HCT116 (cell line): ENCODE results near the gene ELAPOR2. TPM values are rescaled to one million over a fixed set of nuclear protein-coding genes. Genes with fewer than 3 reads are reported as not detected.

Experiments used
- ATAC-seq: fragments of 200-7000 bp; cut with Tn5 transposase; 2 replicates; pipeline ENCODE4 v1.9.1; 2020; ENCODE audit warnings: mild to moderate bottlenecking, moderate library complexity
- BruUV-seq: library from RNA; stranded (reverse); fragments of 400-500 nt; replicated peaks from 2 replicates; lab custom pipeline; 2021; lab: Mats Ljungman, UMichigan
- CTCF ChIA-PET: fragments of 300-600 bp; sonication (Branson Sonifier 250); formaldehyde crosslinking; loops from one replicate; lab custom pipeline; 2021; ENCODE audit warnings: antibody characterized with exemption; lab: Charles Lee
- POLR2A ChIA-PET: fragments of 300-600, 350-600 bp; sonication (Branson Sonifier 250); formaldehyde crosslinking; loops from one replicate; lab custom pipeline; 2021; ENCODE audit warnings: antibody characterized with exemption; lab: Charles Lee
- RAD21 ChIA-PET, 2 experiments: fragments of 300-600 bp; sonication (Branson Sonifier 250); formaldehyde crosslinking; loops; one replicate each; lab custom pipeline; 2023; ENCODE audit warnings: low total read pairs in 2 of 2; ENCODE audit not compliant: uncharacterized antibody in 2 of 2, unreplicated experiment in 2 of 2, low non-redundant PET in 1 of 2; lab: Charles Lee
- DNase-seq: peaks from one replicate; pipeline ENCODE4 v3.0.0-alpha.2; 2010; ENCODE audit warnings: low read depth, low spot score
- H2AFZ ChIP-seq: fragments of 200-600 bp; shearing (Covaris generic), sonication (generic); 2 replicates; pipeline ENCODE4 v1.6.1; 2017; ENCODE audit warnings: low read depth, mixed run types, mixed read lengths, antibody characterized with exemption, low read length; ENCODE audit not compliant: poor library complexity, severe bottlenecking
- H3K27ac ChIP-seq: 2 replicates; pipeline ENCODE4 v1.5.1; 2012; ENCODE audit warnings: low read depth, low read length
- H3K27me3 ChIP-seq: fragments of 200-600 bp; sonication (generic); 2 replicates; pipeline ENCODE4 v1.6.1; 2016; ENCODE audit warnings: mixed run types, low read length, mixed read lengths; ENCODE audit not compliant: insufficient read depth
- H3K36me3 ChIP-seq, 2 experiments: fragments of 200-500 bp in 1 of 2; fragments of 200-600 bp in 1 of 2; sonication (Bioruptor generic) in 1 of 2; sonication (generic) in 1 of 2; 2 replicates each; pipeline versions ENCODE4 v1.5.1 to v1.6.1; 2014 to 2016; ENCODE audit warnings: low read length in 2 of 2, inconsistent platforms in 1 of 2, mixed read lengths in 1 of 2, mixed run types in 1 of 2; ENCODE audit not compliant: insufficient read depth in 2 of 2, control insufficient read depth in 1 of 2
- H3K4me1 ChIP-seq, 2 experiments: fragments of 200-600 bp in 1 of 2; sonication (generic) in 1 of 2; 2 replicates each; pipeline versions ENCODE4 v1.5.1 to v1.6.1; 2012 to 2017; ENCODE audit warnings: low read length in 2 of 2, inconsistent platforms in 1 of 2, mild to moderate bottlenecking in 1 of 2, mixed read lengths in 1 of 2, mixed run types in 1 of 2, moderate library complexity in 1 of 2; ENCODE audit not compliant: insufficient read depth in 2 of 2, control insufficient read depth in 1 of 2
- H3K4me2 ChIP-seq: fragments of 200-600 bp; sonication (generic); 2 replicates; pipeline ENCODE4 v1.6.1; 2017; ENCODE audit warnings: mixed run types, low read length, mixed read lengths
- H3K4me3 ChIP-seq, 2 experiments: fragments of 200-600 bp in 1 of 2; sonication (generic) in 1 of 2; replicated peaks in 1 of 2; 2 replicates each; pipeline ENCODE4 v1.5.1; 2011 to 2016; ENCODE audit warnings: low read length in 2 of 2, control low read depth in 1 of 2, low read depth in 1 of 2, mild to moderate bottlenecking in 1 of 2, mixed read lengths in 1 of 2, mixed run types in 1 of 2
- H3K79me2 ChIP-seq: fragments of 200-600 bp; sonication (generic); 2 replicates; pipeline ENCODE4 v1.6.1; 2017; ENCODE audit warnings: mild to moderate bottlenecking, mixed run types, low read length, moderate library complexity, mixed read lengths; ENCODE audit not compliant: insufficient read depth
- H3K9ac ChIP-seq: fragments of 200-600 bp; sonication (generic); 2 replicates; pipeline ENCODE4 v1.6.1; 2016; ENCODE audit warnings: low read length, mixed read lengths
- H3K9me2 ChIP-seq: fragments of 200-600 bp; sonication (generic), shearing (Covaris generic); 2 replicates; pipeline ENCODE4 v1.6.1; 2017; ENCODE audit warnings: mixed run types, mild to moderate bottlenecking, moderate library complexity; ENCODE audit not compliant: insufficient read depth
- H3K9me3 ChIP-seq, 2 experiments: fragments of 200-500 bp in 1 of 2; fragments of 200-600 bp in 1 of 2; sonication (Bioruptor generic) in 1 of 2; sonication (generic) in 1 of 2; 2 replicates each; pipeline ENCODE4 v1.6.1; 2014 to 2017; ENCODE audit warnings: low read length in 2 of 2, mixed read lengths in 2 of 2, inconsistent platforms in 1 of 2, low read depth in 1 of 2, mild to moderate bottlenecking in 1 of 2, mixed run types in 1 of 2, moderate library complexity in 1 of 2; ENCODE audit not compliant: control insufficient read depth in 1 of 2, insufficient read depth in 1 of 2
- H4K20me1 ChIP-seq: fragments of 200-600 bp; sonication (generic), shearing (Covaris generic); 2 replicates; pipeline ENCODE4 v1.6.1; 2017; ENCODE audit warnings: mixed run types, mild to moderate bottlenecking, moderate library complexity; ENCODE audit not compliant: insufficient read depth
- EZH2phosphoT487 ChIP-seq: fragments of 200-600 bp; IDR thresholded peaks from 2 replicates; pipeline ENCODE4 v1.6.1; 2018; ENCODE audit warnings: antibody characterized with exemption, borderline replicate concordance
- SP1 ChIP-seq: IDR thresholded peaks from 2 replicates; pipeline ENCODE4 v1.6.1; 2012; ENCODE audit warnings: low read depth
- SRF ChIP-seq: IDR thresholded peaks from 2 replicates; pipeline ENCODE4 v1.6.1; 2012; ENCODE audit warnings: low read depth
- ZFX ChIP-seq: fragments of 450-650 bp; IDR thresholded peaks from 2 replicates; pipeline ENCODE4 v1.6.1; 2017
- intact Hi-C: fragments of 100-400 bp; cut with micrococcal nuclease; formaldehyde crosslinking; loops from 2 replicates; pipeline ENCODE4 v1.10.0; 2022
- total RNA-seq: library from RNA; stranded (reverse); gene quantifications from one replicate; pipeline ENCODE4 v1.2.1, GENCODE V29; 2021; ENCODE audit not compliant: unreplicated experiment
- TF ChIP-seq, protein P1 (sequence below), 3 experiments: fragments of 200-600 bp in 1 of 3; sonication (generic) in 1 of 3; IDR thresholded peaks in 2 of 3; conservative IDR thresholded peaks in 1 of 3; 2 replicates each; pipeline ENCODE4 v1.5.1; 2012 to 2017; ENCODE audit warnings: low read depth in 2 of 3, low read length in 2 of 3, antibody characterized with exemption in 1 of 3, borderline replicate concordance in 1 of 3, control low read depth in 1 of 3, mild to moderate bottlenecking in 1 of 3, mixed read lengths in 1 of 3, mixed run types in 1 of 3, moderate library complexity in 1 of 3; ENCODE audit not compliant: insufficient read depth in 1 of 3

Gene ELAPOR2
- total RNA-seq, 1 experiment from 2014 or later, result 26.0 TPM

GRCh38 chr7:87075671-87076404 is 16.4 kb upstream of the ELAPOR2 start:
- no peaks in the 10 kb centered on the region for H3K9me2 ChIP-seq
- DNase-seq (no peak), ATAC-seq (no peak)
- ChIA-PET CTCF (no interaction called here), RAD21 (no interaction called here), POLR2A (no interaction called here)
- no peaks in the 10 kb centered on the region for H4K20me1 ChIP-seq
- no peaks in the 10 kb centered on the region for H3K4me1 ChIP-seq
- TF ChIP-seq SRF (no peak), SP1 (no peak), EZH2phosphoT487 (no peak)
- TF ChIP-seq, protein P1, sequence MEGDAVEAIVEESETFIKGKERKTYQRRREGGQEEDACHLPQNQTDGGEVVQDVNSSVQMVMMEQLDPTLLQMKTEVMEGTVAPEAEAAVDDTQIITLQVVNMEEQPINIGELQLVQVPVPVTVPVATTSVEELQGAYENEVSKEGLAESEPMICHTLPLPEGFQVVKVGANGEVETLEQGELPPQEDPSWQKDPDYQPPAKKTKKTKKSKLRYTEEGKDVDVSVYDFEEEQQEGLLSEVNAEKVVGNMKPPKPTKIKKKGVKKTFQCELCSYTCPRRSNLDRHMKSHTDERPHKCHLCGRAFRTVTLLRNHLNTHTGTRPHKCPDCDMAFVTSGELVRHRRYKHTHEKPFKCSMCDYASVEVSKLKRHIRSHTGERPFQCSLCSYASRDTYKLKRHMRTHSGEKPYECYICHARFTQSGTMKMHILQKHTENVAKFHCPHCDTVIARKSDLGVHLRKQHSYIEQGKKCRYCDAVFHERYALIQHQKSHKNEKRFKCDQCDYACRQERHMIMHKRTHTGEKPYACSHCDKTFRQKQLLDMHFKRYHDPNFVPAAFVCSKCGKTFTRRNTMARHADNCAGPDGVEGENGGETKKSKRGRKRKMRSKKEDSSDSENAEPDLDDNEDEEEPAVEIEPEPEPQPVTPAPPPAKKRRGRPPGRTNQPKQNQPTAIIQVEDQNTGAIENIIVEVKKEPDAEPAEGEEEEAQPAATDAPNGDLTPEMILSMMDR (IDR thresholded peaks at IDR 0.05 in 2 of 3, conservative IDR thresholded peaks at IDR 0.05 in 1 of 3; ENCODE audit: borderline replicate concordance in 1 of 3, insufficient read depth in 1 of 3, low read depth in 2 of 3, low read length in 2 of 3), result no peak
- H3K79me2 ChIP-seq, result no peaks in the 10 kb centered on the region
- no peak overlapping the region for H3K4me2 ChIP-seq
- intact Hi-C loops, result no loop called here
- no peak overlapping the region for H3K4me3 ChIP-seq
- no peaks in the 10 kb centered on the region for H3K9me3 ChIP-seq
- H3K27ac ChIP-seq, result no peak overlapping the region
- H2AFZ ChIP-seq, result no peak overlapping the region
- no peak overlapping the region for H3K9ac ChIP-seq
- H3K27me3 ChIP-seq, result no peaks in the 10 kb centered on the region
- no TSS peak for BruUV-seq
- H3K36me3 ChIP-seq, result no peaks in the 10 kb centered on the region

GRCh38 chr7:87067788-87068187 is 8.3 kb upstream of the ELAPOR2 start:
- no peak for TF ChIP-seq ZFX
- no peaks in the 10 kb centered on the region for H3K79me2 ChIP-seq
- CTCF ChIA-PET, result no interaction called here

More at GRCh38 chr7:87067788-87068187, 8.3 kb upstream of the ELAPOR2 start:
- ATAC-seq (no peak), DNase-seq (no peak)
- no peak overlapping the region for H3K27ac ChIP-seq
- H3K9me2 ChIP-seq, result no peaks in the 10 kb centered on the region
- POLR2A ChIA-PET, result no interaction called here
- intact Hi-C loops, result no loop called here
- H3K9ac ChIP-seq, result no peak overlapping the region
- no peaks in the 10 kb centered on the region for H3K4me1 ChIP-seq
- no peak overlapping the region for H2AFZ ChIP-seq
- no peak overlapping the region for H3K4me3 ChIP-seq
- no peak overlapping the region for H3K4me2 ChIP-seq
- H3K36me3 ChIP-seq, result no peaks in the 10 kb centered on the region
- RAD21 ChIA-PET, result no interaction called here
- H3K9me3 ChIP-seq, result no peaks in the 10 kb centered on the region
- H3K27me3 ChIP-seq, result no peaks in the 10 kb centered on the region
- H4K20me1 ChIP-seq, result no peaks in the 10 kb centered on the region
- BruUV-seq, result no TSS peak
